HCT116 (cell line): ENCODE data around the gene LRBA. TPM values are rescaled to one million over a fixed set of nuclear protein-coding genes. Genes with fewer than 3 reads are reported as not detected.

Experiments used
- ATAC-seq: fragments of 200-7000 bp; cut with Tn5 transposase; 2 replicates; pipeline ENCODE4 v1.9.1; 2020; ENCODE audit warnings: mild to moderate bottlenecking, moderate library complexity
- BruUV-seq: library from RNA; stranded (reverse); fragments of 400-500 nt; replicated peaks from 2 replicates; lab custom pipeline; 2021; lab: Mats Ljungman, UMichigan
- CTCF ChIA-PET: fragments of 300-600 bp; sonication (Branson Sonifier 250); formaldehyde crosslinking; loops from one replicate; lab custom pipeline; 2021; ENCODE audit warnings: antibody characterized with exemption; lab: Charles Lee
- POLR2A ChIA-PET: fragments of 300-600, 350-600 bp; sonication (Branson Sonifier 250); formaldehyde crosslinking; loops from one replicate; lab custom pipeline; 2021; ENCODE audit warnings: antibody characterized with exemption; lab: Charles Lee
- RAD21 ChIA-PET, 2 experiments: fragments of 300-600 bp; sonication (Branson Sonifier 250); formaldehyde crosslinking; loops; one replicate each; lab custom pipeline; 2023; ENCODE audit warnings: low total read pairs in 2 of 2; ENCODE audit not compliant: uncharacterized antibody in 2 of 2, unreplicated experiment in 2 of 2, low non-redundant PET in 1 of 2; lab: Charles Lee
- DNase-seq: peaks from one replicate; pipeline ENCODE4 v3.0.0-alpha.2; 2010; ENCODE audit warnings: low read depth, low spot score
- H2AFZ ChIP-seq: fragments of 200-600 bp; shearing (Covaris generic), sonication (generic); 2 replicates; pipeline ENCODE4 v1.6.1; 2017; ENCODE audit warnings: low read depth, mixed run types, mixed read lengths, antibody characterized with exemption, low read length; ENCODE audit not compliant: poor library complexity, severe bottlenecking
- H3K27ac ChIP-seq: 2 replicates; pipeline ENCODE4 v1.5.1; 2012; ENCODE audit warnings: low read depth, low read length
- H3K27me3 ChIP-seq: fragments of 200-600 bp; sonication (generic); 2 replicates; pipeline ENCODE4 v1.6.1; 2016; ENCODE audit warnings: mixed run types, low read length, mixed read lengths; ENCODE audit not compliant: insufficient read depth
- H3K36me3 ChIP-seq, 2 experiments: fragments of 200-500 bp in 1 of 2; fragments of 200-600 bp in 1 of 2; sonication (Bioruptor generic) in 1 of 2; sonication (generic) in 1 of 2; 2 replicates each; pipeline versions ENCODE4 v1.5.1 to v1.6.1; 2014 to 2016; ENCODE audit warnings: low read length in 2 of 2, inconsistent platforms in 1 of 2, mixed read lengths in 1 of 2, mixed run types in 1 of 2; ENCODE audit not compliant: insufficient read depth in 2 of 2, control insufficient read depth in 1 of 2
- H3K4me1 ChIP-seq, 2 experiments: fragments of 200-600 bp in 1 of 2; sonication (generic) in 1 of 2; 2 replicates each; pipeline versions ENCODE4 v1.5.1 to v1.6.1; 2012 to 2017; ENCODE audit warnings: low read length in 2 of 2, inconsistent platforms in 1 of 2, mild to moderate bottlenecking in 1 of 2, mixed read lengths in 1 of 2, mixed run types in 1 of 2, moderate library complexity in 1 of 2; ENCODE audit not compliant: insufficient read depth in 2 of 2, control insufficient read depth in 1 of 2
- H3K4me2 ChIP-seq: fragments of 200-600 bp; sonication (generic); 2 replicates; pipeline ENCODE4 v1.6.1; 2017; ENCODE audit warnings: mixed run types, low read length, mixed read lengths
- H3K4me3 ChIP-seq, 2 experiments: fragments of 200-600 bp in 1 of 2; sonication (generic) in 1 of 2; replicated peaks in 1 of 2; 2 replicates each; pipeline ENCODE4 v1.5.1; 2011 to 2016; ENCODE audit warnings: low read length in 2 of 2, control low read depth in 1 of 2, low read depth in 1 of 2, mild to moderate bottlenecking in 1 of 2, mixed read lengths in 1 of 2, mixed run types in 1 of 2
- H3K79me2 ChIP-seq: fragments of 200-600 bp; sonication (generic); 2 replicates; pipeline ENCODE4 v1.6.1; 2017; ENCODE audit warnings: mild to moderate bottlenecking, mixed run types, low read length, moderate library complexity, mixed read lengths; ENCODE audit not compliant: insufficient read depth
- H3K9ac ChIP-seq: fragments of 200-600 bp; sonication (generic); 2 replicates; pipeline ENCODE4 v1.6.1; 2016; ENCODE audit warnings: low read length, mixed read lengths
- H3K9me2 ChIP-seq: fragments of 200-600 bp; sonication (generic), shearing (Covaris generic); 2 replicates; pipeline ENCODE4 v1.6.1; 2017; ENCODE audit warnings: mixed run types, mild to moderate bottlenecking, moderate library complexity; ENCODE audit not compliant: insufficient read depth
- H3K9me3 ChIP-seq, 2 experiments: fragments of 200-500 bp in 1 of 2; fragments of 200-600 bp in 1 of 2; sonication (Bioruptor generic) in 1 of 2; sonication (generic) in 1 of 2; 2 replicates each; pipeline ENCODE4 v1.6.1; 2014 to 2017; ENCODE audit warnings: low read length in 2 of 2, mixed read lengths in 2 of 2, inconsistent platforms in 1 of 2, low read depth in 1 of 2, mild to moderate bottlenecking in 1 of 2, mixed run types in 1 of 2, moderate library complexity in 1 of 2; ENCODE audit not compliant: control insufficient read depth in 1 of 2, insufficient read depth in 1 of 2
- H4K20me1 ChIP-seq: fragments of 200-600 bp; sonication (generic), shearing (Covaris generic); 2 replicates; pipeline ENCODE4 v1.6.1; 2017; ENCODE audit warnings: mixed run types, mild to moderate bottlenecking, moderate library complexity; ENCODE audit not compliant: insufficient read depth
- ATF3 ChIP-seq: IDR thresholded peaks from 2 replicates; pipeline ENCODE4 v1.6.1; 2012
- CBX3 ChIP-seq: IDR thresholded peaks from 2 replicates; pipeline ENCODE4 v1.6.1; 2012; ENCODE audit warnings: low read depth
- CEBPB ChIP-seq: IDR thresholded peaks from 2 replicates; pipeline ENCODE4 v1.6.1; 2012; ENCODE audit warnings: low read depth
- EGR1 ChIP-seq: IDR thresholded peaks from 2 replicates; pipeline ENCODE4 v1.6.1; 2012; ENCODE audit warnings: low read depth
- ELF1 ChIP-seq: IDR thresholded peaks from 2 replicates; pipeline ENCODE4 v1.6.1; 2012; ENCODE audit warnings: low read depth, borderline replicate concordance
- EZH2 ChIP-seq: fragments of 200-600 bp; sonication (generic); IDR thresholded peaks from 2 replicates; pipeline ENCODE4 v1.6.1; 2017; ENCODE audit warnings: antibody characterized with exemption, mixed run types
- EZH2phosphoT487 ChIP-seq: fragments of 200-600 bp; IDR thresholded peaks from 2 replicates; pipeline ENCODE4 v1.6.1; 2018; ENCODE audit warnings: antibody characterized with exemption, borderline replicate concordance
- FOSL1 ChIP-seq: IDR thresholded peaks from 2 replicates; pipeline ENCODE4 v1.6.1; 2012; ENCODE audit warnings: low read depth
- JUND ChIP-seq: IDR thresholded peaks from 2 replicates; pipeline ENCODE4 v1.6.1; 2012
- POLR2AphosphoS5 ChIP-seq: IDR thresholded peaks from 2 replicates; pipeline ENCODE4 v1.6.1; 2011; ENCODE audit warnings: mild to moderate bottlenecking, low read depth, low read length, moderate library complexity
- RAD21 ChIP-seq: IDR thresholded peaks from 2 replicates; pipeline ENCODE4 v1.6.1; 2012; ENCODE audit warnings: low read depth, mild to moderate bottlenecking
- REST ChIP-seq: IDR thresholded peaks from 2 replicates; pipeline ENCODE4 v1.6.1; 2012; ENCODE audit warnings: low read depth
- SP1 ChIP-seq: IDR thresholded peaks from 2 replicates; pipeline ENCODE4 v1.6.1; 2012; ENCODE audit warnings: low read depth
- TCF7L2 ChIP-seq: IDR thresholded peaks from 2 replicates; pipeline ENCODE4 v1.7.0; 2011; ENCODE audit warnings: borderline replicate concordance, inconsistent platforms; ENCODE audit not compliant: insufficient read depth, insufficient read length; ENCODE audit errors: extremely low read depth
- YY1 ChIP-seq: IDR thresholded peaks from 2 replicates; pipeline ENCODE4 v1.6.1; 2011; ENCODE audit warnings: low read length, low read depth, moderate library complexity, mild to moderate bottlenecking; ENCODE audit not compliant: insufficient replicate concordance; ENCODE audit errors: extremely low read depth
- ZBTB33 ChIP-seq: IDR thresholded peaks from 2 replicates; pipeline ENCODE4 v1.6.1; 2011; ENCODE audit warnings: mild to moderate bottlenecking, low read length, moderate library complexity; ENCODE audit not compliant: insufficient replicate concordance; ENCODE audit errors: extremely low read depth
- ZFX ChIP-seq: fragments of 450-650 bp; IDR thresholded peaks from 2 replicates; pipeline ENCODE4 v1.6.1; 2017
- ZNF274 ChIP-seq: fragments of 200-500 bp; sonication (Bioruptor generic); IDR thresholded peaks from 2 replicates; pipeline ENCODE4 v1.6.1; 2014; ENCODE audit warnings: mild to moderate bottlenecking, low read depth, low read length, inconsistent platforms
- intact Hi-C: fragments of 100-400 bp; cut with micrococcal nuclease; formaldehyde crosslinking; loops from 2 replicates; pipeline ENCODE4 v1.10.0; 2022
- total RNA-seq: library from RNA; stranded (reverse); gene quantifications from one replicate; pipeline ENCODE4 v1.2.1, GENCODE V29; 2021; ENCODE audit not compliant: unreplicated experiment
- TF ChIP-seq, protein P1 (sequence below), 3 experiments: fragments of 200-600 bp in 1 of 3; sonication (generic) in 1 of 3; IDR thresholded peaks in 2 of 3; conservative IDR thresholded peaks in 1 of 3; 2 replicates each; pipeline ENCODE4 v1.5.1; 2012 to 2017; ENCODE audit warnings: low read depth in 2 of 3, low read length in 2 of 3, antibody characterized with exemption in 1 of 3, borderline replicate concordance in 1 of 3, control low read depth in 1 of 3, mild to moderate bottlenecking in 1 of 3, mixed read lengths in 1 of 3, mixed run types in 1 of 3, moderate library complexity in 1 of 3; ENCODE audit not compliant: insufficient read depth in 1 of 3
- TF ChIP-seq, protein P2 (sequence below): IDR thresholded peaks from 2 replicates; pipeline ENCODE4 v1.6.1; 2012

The LRBA gene
- total RNA-seq, 1 experiment from 2014 or later: 79.8 TPM

GRCh38 chr4:150302553-150302952 is 712.5 kb downstream of the LRBA start:
- peak; percentile 53 for DNase-seq
- Histone ChIP-seq H3K79me2 (no peaks in the 10 kb centered on the region), H3K27ac (no peak overlapping the region), H3K9me3 (no peaks in the 10 kb centered on the region), H3K4me1 (peaks cover 0 to 5% of the 10 kb centered on the region in 2 experiments; a peak in 1 of 4 replicates), H3K4me3 (no peak overlapping the region), H3K36me3 (no peaks in the 10 kb centered on the region), H3K9me2 (no peaks in the 10 kb centered on the region), H3K4me2 (no peak overlapping the region), H3K27me3 (no peaks in the 10 kb centered on the region), H4K20me1 (no peaks in the 10 kb centered on the region), H2AFZ (no peak overlapping the region), H3K9ac (no peak overlapping the region)
- intact Hi-C loops: no loop called here
- TF ChIP-seq, protein P1, sequence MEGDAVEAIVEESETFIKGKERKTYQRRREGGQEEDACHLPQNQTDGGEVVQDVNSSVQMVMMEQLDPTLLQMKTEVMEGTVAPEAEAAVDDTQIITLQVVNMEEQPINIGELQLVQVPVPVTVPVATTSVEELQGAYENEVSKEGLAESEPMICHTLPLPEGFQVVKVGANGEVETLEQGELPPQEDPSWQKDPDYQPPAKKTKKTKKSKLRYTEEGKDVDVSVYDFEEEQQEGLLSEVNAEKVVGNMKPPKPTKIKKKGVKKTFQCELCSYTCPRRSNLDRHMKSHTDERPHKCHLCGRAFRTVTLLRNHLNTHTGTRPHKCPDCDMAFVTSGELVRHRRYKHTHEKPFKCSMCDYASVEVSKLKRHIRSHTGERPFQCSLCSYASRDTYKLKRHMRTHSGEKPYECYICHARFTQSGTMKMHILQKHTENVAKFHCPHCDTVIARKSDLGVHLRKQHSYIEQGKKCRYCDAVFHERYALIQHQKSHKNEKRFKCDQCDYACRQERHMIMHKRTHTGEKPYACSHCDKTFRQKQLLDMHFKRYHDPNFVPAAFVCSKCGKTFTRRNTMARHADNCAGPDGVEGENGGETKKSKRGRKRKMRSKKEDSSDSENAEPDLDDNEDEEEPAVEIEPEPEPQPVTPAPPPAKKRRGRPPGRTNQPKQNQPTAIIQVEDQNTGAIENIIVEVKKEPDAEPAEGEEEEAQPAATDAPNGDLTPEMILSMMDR (IDR thresholded peaks at IDR 0.05 in 2 of 3, conservative IDR thresholded peaks at IDR 0.05 in 1 of 3; ENCODE audit: borderline replicate concordance in 1 of 3, insufficient read depth in 1 of 3, low read depth in 2 of 3, low read length in 2 of 3): no peak
- no peak for TF ChIP-seq ZNF274
- no peak for TF ChIP-seq POLR2AphosphoS5
- TF ChIP-seq, protein P2, sequence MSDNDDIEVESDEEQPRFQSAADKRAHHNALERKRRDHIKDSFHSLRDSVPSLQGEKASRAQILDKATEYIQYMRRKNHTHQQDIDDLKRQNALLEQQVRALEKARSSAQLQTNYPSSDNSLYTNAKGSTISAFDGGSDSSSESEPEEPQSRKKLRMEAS: no peak
- TF ChIP-seq TCF7L2: no peak
- peak; percentile 64 for TF ChIP-seq JUND
- TF ChIP-seq CEBPB: peak; percentile 94
- no peak for TF ChIP-seq YY1
- TF ChIP-seq EZH2phosphoT487: no peak
- peak; percentile 81 for TF ChIP-seq CBX3
- TF ChIP-seq FOSL1: peak; percentile 75
- TF ChIP-seq ZFX: no peak
- TF ChIP-seq EZH2: no peak
- TF ChIP-seq ZBTB33: no peak
- TF ChIP-seq REST: no peak
- no peak for TF ChIP-seq ELF1
- TF ChIP-seq ATF3: peak; percentile 65
- TF ChIP-seq SP1: peak; percentile 47
- TF ChIP-seq RAD21: no peak
- TF ChIP-seq EGR1: no peak
- POLR2A ChIA-PET: no interaction called here
- no TSS peak for BruUV-seq
- RAD21 ChIA-PET: no interaction called here
- CTCF ChIA-PET: interaction anchor here (1.2 kb wide), 1 partner anchor 16 kb away, joined by 3 read pairs; no protein-coding TSS in a partner anchor
- no peak; the same call in 1 of the 2 replicates for ATAC-seq
